Cerebellar cortex (tissue), 1 donor: Measurements from ENCODE around the gene EMID1.

Experiments used
- DNase-seq: peaks from one replicate; pipeline ENCODE4 v3.0.0-alpha.2; 2015; ENCODE audit warnings: low spot score

Gene EMID1

GRCh38 chr22:29205594-29206371 is at the start of gene EMID1:
EMID1 (plus strand) TSS chr22:29205896; CDS start chr22:29206039, 143 bp downstream.
- DNase-seq = no peak

- DNase-seq = no peak
These were observed 49.7 kb upstream of the EMID1 start for GRCh38 chr22:29155966-29156365.

DNA sequence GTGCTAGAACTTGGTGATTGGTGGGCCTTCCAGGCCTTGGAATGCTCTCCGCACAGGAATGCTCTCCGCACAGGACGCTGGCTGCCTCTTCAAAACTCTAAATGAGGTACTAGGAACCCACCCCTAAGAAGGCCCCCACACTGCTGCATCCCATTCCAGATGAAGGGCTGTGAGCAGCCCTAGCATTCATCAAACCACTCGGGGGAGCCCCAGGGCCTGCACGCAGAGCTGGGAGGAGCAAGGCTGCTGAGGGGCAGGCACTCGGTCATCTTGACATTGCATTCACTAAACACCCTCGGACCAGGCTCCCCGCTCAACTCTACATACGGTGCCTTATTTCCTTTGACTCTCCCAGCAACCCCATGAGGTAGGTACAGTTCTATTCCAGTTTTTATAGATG is 49.2 kb upstream of the EMID1 start:
- DNase-seq = peak; percentile 18

DNA sequence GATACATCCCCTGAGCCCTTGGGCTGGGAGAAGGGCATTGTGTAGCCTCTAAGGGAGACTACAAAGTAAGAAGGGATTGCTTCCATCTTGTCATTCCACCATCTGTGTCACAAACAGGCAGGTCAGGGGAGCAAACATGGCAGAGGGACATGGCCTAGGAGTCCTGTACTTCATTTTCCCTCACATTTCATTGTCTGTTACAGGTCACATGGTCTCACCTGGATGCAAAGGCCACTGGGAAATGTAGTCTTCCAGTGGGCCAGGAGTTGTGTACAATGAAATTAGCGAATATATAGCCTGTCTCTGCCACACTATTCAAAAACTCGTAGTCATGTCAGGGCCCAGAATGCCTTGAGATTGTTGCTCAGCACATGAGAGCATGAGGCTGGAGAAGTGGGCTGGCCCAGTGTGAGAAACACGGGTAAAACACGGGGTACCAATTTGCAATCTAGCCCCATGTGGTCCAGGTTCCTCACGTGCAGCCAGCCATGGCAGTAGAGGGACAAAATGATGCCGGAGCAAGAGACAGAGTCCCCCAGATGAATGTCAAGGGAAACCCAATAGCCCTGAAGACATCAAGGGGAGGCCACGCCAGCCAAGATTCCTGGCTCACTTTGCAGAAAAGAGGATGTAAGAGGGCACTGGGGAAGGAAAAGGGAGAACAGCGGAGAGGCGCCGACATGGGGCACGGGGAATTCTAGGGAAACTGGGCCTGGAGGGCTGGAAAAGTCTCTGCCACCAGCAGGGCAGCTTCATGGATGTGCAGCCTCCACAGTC is 47.7 kb upstream of the EMID1 start:
- DNase-seq = no peak

DNA sequence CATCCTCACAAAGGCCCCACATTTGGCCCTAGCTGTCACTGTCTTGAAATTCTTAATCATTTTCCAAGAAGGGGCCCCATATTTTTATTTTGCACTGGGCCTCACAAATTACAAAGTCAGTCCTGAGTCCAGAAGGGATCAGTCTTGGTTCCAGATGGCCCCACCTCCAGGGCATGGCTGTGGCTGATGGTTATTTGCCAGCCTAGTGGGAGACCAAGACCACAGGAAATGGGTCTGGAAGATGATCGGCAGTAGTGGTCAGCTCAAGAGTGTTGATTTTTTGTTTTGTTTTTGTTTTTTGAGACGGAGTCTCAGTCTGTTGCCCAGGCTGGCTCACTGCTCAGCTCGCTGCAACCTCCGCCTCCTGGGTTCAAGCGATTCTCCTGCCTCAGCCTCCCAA is 47.1 kb upstream of the EMID1 start:
- no peak for DNase-seq

GRCh38 chr22:29163808-29164207 is 41.9 kb upstream of the EMID1 start:
- no peak for DNase-seq

DNA sequence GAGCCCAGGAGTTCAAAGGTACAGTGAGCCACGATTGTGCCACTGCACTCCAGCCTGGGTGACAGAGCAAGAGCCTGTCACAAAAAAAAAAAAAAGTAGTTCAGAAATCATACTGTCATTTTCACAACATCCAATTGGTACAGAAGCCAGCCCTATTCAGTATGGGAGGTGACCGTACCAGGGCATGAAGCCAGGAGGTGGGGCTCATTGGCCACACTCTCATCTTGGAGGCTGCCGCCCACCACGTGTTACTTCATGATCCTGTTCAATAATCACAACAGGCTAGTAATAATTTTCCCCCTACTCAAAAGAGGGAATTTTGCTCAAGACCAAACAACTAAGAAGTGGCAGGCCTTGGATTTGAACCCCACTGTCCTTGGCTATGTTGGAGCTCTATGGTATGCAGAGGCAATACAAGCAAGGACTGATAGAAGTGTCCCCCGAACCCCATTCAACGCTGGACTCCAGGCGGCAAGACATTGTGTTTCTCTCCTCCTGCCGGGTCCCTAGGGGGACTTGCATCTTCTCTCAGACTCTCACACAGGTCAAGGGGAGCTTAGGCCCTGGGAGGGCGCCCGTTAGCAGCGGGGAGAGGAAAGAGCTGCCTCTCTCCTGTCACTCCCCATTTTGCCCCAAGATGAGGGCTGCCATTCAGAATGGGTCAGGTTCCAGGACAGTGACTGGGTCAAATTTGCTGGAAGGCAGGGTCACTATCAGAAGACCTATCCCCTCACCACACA is 40.2 kb upstream of the EMID1 start:
- no peak for DNase-seq

GRCh38 chr22:29166180-29166579 is 39.5 kb upstream of the EMID1 start:
- no peak for DNase-seq

- DNase-seq = no peak
These were observed 38.4 kb upstream of the EMID1 start for GRCh38 chr22:29167032-29167911.

GRCh38 chr22:29171721-29172120 is 34.0 kb upstream of the EMID1 start:
- no peak for DNase-seq

- DNase-seq = no peak
These were observed 33.5 kb upstream of the EMID1 start for GRCh38 chr22:29172216-29172615.

DNA sequence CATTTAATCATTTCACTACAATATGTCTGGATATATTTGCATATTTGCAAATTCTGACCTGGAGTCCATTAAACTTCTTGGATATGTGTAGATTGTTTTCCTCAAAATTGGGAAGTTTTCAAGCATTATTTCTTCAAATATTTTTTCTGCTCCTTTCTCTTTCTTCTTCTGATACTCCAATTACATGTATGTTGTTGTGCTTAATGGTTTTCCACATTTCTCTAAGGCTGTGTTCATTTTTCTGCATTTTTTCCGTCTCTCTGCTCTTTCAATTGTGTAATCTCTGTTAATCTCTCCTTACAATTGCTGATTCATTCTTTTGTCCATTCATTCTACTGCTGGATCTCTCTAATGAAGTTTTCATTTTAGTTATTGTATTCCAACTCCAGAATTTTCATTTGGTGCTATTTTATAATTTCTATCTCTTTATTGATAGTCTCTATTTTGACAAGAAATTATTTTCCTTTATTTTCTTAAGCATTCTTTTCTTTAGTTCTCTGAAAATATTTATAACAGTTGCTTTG is 30.3 kb upstream of the EMID1 start:
- no peak for DNase-seq

- DNase-seq = no peak
These were observed 21.5 kb upstream of the EMID1 start for GRCh38 chr22:29183971-29184848.

- DNase-seq = no peak
These were observed 20.7 kb upstream of the EMID1 start for GRCh38 chr22:29184849-29185490.

DNA sequence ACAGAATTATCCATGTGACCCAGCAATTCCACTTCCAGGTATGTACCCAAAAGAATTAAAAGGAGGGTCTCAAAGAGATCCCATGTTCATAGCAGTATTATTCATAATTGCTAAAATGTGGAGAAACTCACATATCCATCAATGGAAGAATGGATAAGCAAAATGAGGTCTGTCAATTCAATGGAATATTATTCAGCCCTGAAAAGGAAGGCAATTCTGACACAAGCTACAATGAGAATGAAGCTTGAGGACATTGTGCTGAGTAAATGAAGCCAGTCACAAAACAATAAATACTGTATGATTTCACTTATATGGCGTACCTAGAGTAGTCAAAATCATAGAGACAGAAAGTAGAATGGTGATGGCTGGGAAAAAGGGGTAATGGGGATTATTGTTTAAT is 19.4 kb upstream of the EMID1 start:
- DNase-seq = no peak

- peak; percentile 53 for DNase-seq
These were observed 17.9 kb upstream of the EMID1 start for GRCh38 chr22:29187831-29188230.

- no peak for DNase-seq
These were observed 15.6 kb upstream of the EMID1 start for GRCh38 chr22:29190051-29190450.

DNA sequence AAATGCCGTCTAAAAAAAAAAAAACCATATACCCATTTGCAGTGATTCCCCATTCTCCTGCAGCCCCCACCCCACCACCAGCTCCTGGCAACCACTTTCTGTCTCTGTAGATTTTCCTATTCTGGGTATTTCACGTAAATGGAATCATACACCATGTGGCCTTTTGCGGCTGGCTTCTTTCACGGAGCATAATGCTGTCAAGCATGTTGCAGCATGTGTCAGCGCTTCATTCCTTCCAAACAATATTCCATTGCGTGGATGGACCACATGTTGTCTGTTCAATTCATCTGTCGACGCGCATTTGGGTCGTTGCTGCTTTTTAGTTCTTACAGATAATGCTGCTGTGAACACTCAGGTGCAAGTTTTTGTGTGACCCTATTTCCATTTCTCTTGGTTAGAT is 14.8 kb upstream of the EMID1 start:
- DNase-seq = no peak

DNA sequence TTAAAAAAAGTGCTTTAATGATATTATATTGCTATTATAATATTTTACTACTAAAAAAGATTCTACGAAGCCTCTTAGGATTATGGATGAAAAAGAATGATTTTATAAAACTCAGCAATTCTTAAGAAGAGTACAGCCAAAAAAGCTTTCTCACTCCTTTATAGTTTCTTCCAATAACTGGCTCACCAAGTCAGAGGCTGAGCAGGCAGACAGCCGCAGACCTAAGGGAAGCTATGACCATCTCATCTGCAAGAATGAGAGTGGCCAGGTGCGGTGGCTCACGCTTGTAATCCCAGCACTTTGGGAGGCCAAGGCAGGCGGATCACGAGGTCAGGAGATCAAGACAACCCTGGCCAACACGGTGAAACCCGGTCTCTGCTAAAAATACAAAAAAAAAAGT is 12.7 kb upstream of the EMID1 start:
- DNase-seq = no peak

- DNase-seq = no peak
These were observed 11.5 kb upstream of the EMID1 start for GRCh38 chr22:29194184-29194583.
